Measurements from ENCODE around the gene AKT3. TPM values are rescaled to one million over a fixed set of nuclear protein-coding genes. Genes with fewer than 3 reads are reported as not detected.

Gene AKT3
- total RNA-seq, 1 experiment from 2014 or later, result 133 TPM

- Histone ChIP-seq H3K4me3 (no peak overlapping the region), H3K27me3 (ENCODE audit: insufficient read depth, low read depth) (no peaks in the 10 kb centered on the region), H3K9me3 (ENCODE audit: insufficient read depth, low read depth) (no peaks in the 10 kb centered on the region), H3K36me3 (ENCODE audit: low read depth) (no peaks in the 10 kb centered on the region), H3K27ac (no peak overlapping the region), H3F3A (ENCODE audit: insufficient read depth, low read depth) (peaks cover 5% of the 10 kb centered on the region), H3K4me1 (replicated peaks; ENCODE audit: insufficient read depth) (no peaks in the 10 kb centered on the region), H3K4me2 (no peak overlapping the region), H4K20me1 (ENCODE audit: insufficient read depth) (no peaks in the 10 kb centered on the region), H3K79me2 (ENCODE audit: low read depth) (peaks cover 24% of the 10 kb centered on the region), H2AFZ (no peak overlapping the region), H3K9me2 (ENCODE audit: insufficient read depth) (no peaks in the 10 kb centered on the region)
- POLR2A ChIA-PET (ENCODE audit: unreplicated experiment), result interaction anchor here (0.6 kb wide), 1 partner anchor 25 kb away, joined by 3 read pairs; no protein-coding TSS in a partner anchor
- CTCF ChIA-PET, result no interaction called here
- intact Hi-C loops (cut with micrococcal nuclease; ENCODE audit: unreplicated experiment), result no loop called here
- no peak for DNase-seq
- BruUV-seq (replicated peaks), result no TSS peak
- TF ChIP-seq EZH2 (IDR thresholded peaks at IDR 0.05; ENCODE audit: low read depth) (no peak), CTCF (conservative IDR thresholded peaks at IDR 0.05) (no peak)
Observed at GRCh38 chr1:243735457-243735856, 114.6 kb downstream of the AKT3 start.

DNA sequence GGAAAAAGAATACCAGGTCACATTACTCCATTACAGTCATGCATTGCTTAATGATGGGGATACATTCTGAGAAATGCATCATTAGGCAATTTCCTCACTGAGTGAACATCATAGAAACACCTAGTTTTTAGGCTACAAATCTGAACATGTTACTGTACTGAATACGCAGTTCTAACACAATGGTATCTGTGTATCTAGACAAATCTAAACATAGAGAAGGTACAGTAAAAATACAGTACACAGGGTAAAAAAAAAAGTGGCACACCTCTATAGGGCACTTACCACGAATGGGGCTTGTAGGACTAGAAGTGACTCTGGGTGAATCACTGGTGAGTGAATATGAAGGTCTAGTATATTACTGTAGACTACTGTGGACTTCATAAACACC lies 115.7 kb downstream of the AKT3 start:
- Histone ChIP-seq H3K36me3 (ENCODE audit: low read depth) (no peaks in the 10 kb centered on the region), H3K27me3 (ENCODE audit: insufficient read depth, low read depth) (no peaks in the 10 kb centered on the region), H3K4me1 (replicated peaks; ENCODE audit: insufficient read depth) (no peaks in the 10 kb centered on the region), H2AFZ (no peak overlapping the region), H3K4me2 (no peak overlapping the region), H3K9me3 (ENCODE audit: insufficient read depth, low read depth) (no peaks in the 10 kb centered on the region), H4K20me1 (ENCODE audit: insufficient read depth) (no peaks in the 10 kb centered on the region), H3K27ac (no peak overlapping the region), H3K4me3 (no peak overlapping the region), H3F3A (ENCODE audit: insufficient read depth, low read depth) (peaks cover 5% of the 10 kb centered on the region), H3K9me2 (ENCODE audit: insufficient read depth) (no peaks in the 10 kb centered on the region), H3K79me2 (ENCODE audit: low read depth) (peaks cover 22% of the 10 kb centered on the region)
- BruUV-seq (replicated peaks), result no TSS peak
- ChIA-PET CTCF (no interaction called here), POLR2A (ENCODE audit: unreplicated experiment) (interaction anchor here (0.6 kb wide), 1 partner anchor 23 kb away, joined by 4 read pairs; no protein-coding TSS in a partner anchor)
- intact Hi-C loops (cut with micrococcal nuclease; ENCODE audit: unreplicated experiment), result no loop called here
- no peak for DNase-seq
- TF ChIP-seq CTCF (conservative IDR thresholded peaks at IDR 0.05) (no peak), EZH2 (IDR thresholded peaks at IDR 0.05; ENCODE audit: low read depth) (no peak)

GRCh38 chr1:243733670-243734307 lies 116.3 kb downstream of the AKT3 start:
- no peaks in the 10 kb centered on the region; the same call in 1 of the 2 replicates for H3K36me3 ChIP-seq (ENCODE audit: low read depth)
- intact Hi-C loops (cut with micrococcal nuclease; ENCODE audit: unreplicated experiment), result no loop called here
- ChIA-PET CTCF (no interaction called here), POLR2A (ENCODE audit: unreplicated experiment) (interaction anchor here (0.5 kb wide), 1 partner anchor 89 kb away, joined by 3 read pairs; no protein-coding TSS in a partner anchor)
- H3K27me3 ChIP-seq (ENCODE audit: insufficient read depth, low read depth), result no peaks in the 10 kb centered on the region
- H3K4me1 ChIP-seq (replicated peaks; ENCODE audit: insufficient read depth), result no peaks in the 10 kb centered on the region
- peaks cover 26% of the 10 kb centered on the region for H3K79me2 ChIP-seq (ENCODE audit: low read depth)
- no peaks in the 10 kb centered on the region for H4K20me1 ChIP-seq (ENCODE audit: insufficient read depth)
- peaks cover 5% of the 10 kb centered on the region; the same call in 1 of the 2 replicates for H3F3A ChIP-seq (ENCODE audit: insufficient read depth, low read depth)
- H3K9me3 ChIP-seq (ENCODE audit: insufficient read depth, low read depth), result no peaks in the 10 kb centered on the region
- H2AFZ ChIP-seq, result no peak overlapping the region
- no peak overlapping the region for H3K4me2 ChIP-seq
- no peak overlapping the region for H3K4me3 ChIP-seq
- no TSS peak for BruUV-seq (replicated peaks)
- DNase-seq, result no peak
- TF ChIP-seq CTCF (conservative IDR thresholded peaks at IDR 0.05) (no peak), EZH2 (IDR thresholded peaks at IDR 0.05; ENCODE audit: low read depth) (no peak)
- H3K9me2 ChIP-seq (ENCODE audit: insufficient read depth), result no peaks in the 10 kb centered on the region
- H3K27ac ChIP-seq, result no peak overlapping the region

Measured in PC-9 (cell line).